Effector memory CD8-positive, alpha-beta T cell (primary cell): ENCODE results near the gene ALAS2.
"Not testable (repeated sequence)": the region's sequence is repeated elsewhere in the genome, so short reads cannot be mapped to it uniquely, and the experiment has no call there.

Source experiments
- ATAC-seq: fragments of 150-1000 bp; cut with Tn5 transposase; replicated peaks from 2 replicates; pipeline ENCODE4 v1.10.0; 2021; ENCODE audit warnings: mild to moderate bottlenecking, moderate library complexity
- DNase-seq, 3 experiments: peaks; one replicate each; pipeline ENCODE4 v3.0.0; 2021
- H3K27ac Mint-ChIP-seq, 2 donors: one replicate each; pipeline ENCODE4 v1.8.0; 2022; ENCODE audit warnings: mild to moderate bottlenecking in 2 of 2, mixed read lengths in 2 of 2, moderate library complexity in 2 of 2
- H3K27me3 Mint-ChIP-seq, 2 donors: one replicate each; pipeline ENCODE4 v1.8.0; 2022; ENCODE audit warnings: mixed read lengths in 2 of 2
- H3K36me3 Mint-ChIP-seq: one replicate; pipeline ENCODE4 v1.8.0; 2022; ENCODE audit warnings: mild to moderate bottlenecking, moderate library complexity, mixed read lengths; ENCODE audit not compliant: insufficient read depth
- H3K4me1 Mint-ChIP-seq, 2 donors: one replicate each; pipeline ENCODE4 v1.8.0; 2022; ENCODE audit warnings: low read depth in 2 of 2, mixed read lengths in 2 of 2
- H3K4me3 Mint-ChIP-seq, 2 donors: one replicate each; pipeline ENCODE4 v1.8.0; 2022; ENCODE audit warnings: mild to moderate bottlenecking in 2 of 2, mixed read lengths in 2 of 2, moderate library complexity in 2 of 2
- H3K9me3 Mint-ChIP-seq, 2 donors: one replicate each; pipeline ENCODE4 v1.8.0; 2022; ENCODE audit warnings: mixed read lengths in 2 of 2

ALAS2 gene

DNA sequence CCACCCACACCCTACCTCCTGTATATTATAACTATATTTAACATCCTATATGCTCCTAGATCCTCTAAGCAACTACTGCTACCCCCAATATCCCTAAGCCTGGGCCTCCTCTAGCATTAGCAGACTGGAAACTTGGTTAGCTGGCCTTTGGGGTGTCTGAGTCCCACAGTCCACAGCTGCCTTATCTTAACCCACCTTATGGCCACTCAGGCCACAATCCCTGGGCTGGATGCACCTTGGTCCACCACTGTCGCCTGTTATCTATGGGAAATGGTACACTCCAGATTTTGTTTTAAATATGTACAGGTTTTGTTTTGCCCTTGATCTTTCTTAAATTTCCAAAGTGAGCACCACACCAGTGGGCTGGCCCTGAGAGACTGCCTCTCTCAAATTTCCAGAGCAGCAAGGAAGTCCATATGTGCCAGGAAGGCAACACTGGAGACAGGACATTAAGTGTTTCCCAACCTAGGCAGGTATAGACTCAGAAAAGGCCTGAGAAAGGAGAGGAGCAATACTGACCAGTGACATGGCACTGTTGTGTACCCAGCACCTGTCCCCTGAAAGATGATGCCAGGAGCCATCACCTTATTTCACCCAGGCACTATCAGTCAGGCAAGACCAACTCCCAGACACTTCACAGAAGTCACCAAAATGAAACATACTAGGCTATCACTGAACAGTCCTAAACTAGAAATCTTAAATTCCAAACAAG, 37.7 kb downstream of the ALAS2 start:
- no peak for ATAC-seq

GRCh38 chrX:54991706-54992105, 39.1 kb downstream of the ALAS2 start:
- ATAC-seq (no peak), DNase-seq (no peak)
- Mint-ChIP-seq H3K4me1 (no peaks in the 10 kb centered on the region), H3K27me3 (no peaks in the 10 kb centered on the region), H3K9me3 (no peaks in the 10 kb centered on the region), H3K4me3 (no peak overlapping the region), H3K27ac (no peak overlapping the region), H3K36me3 (peaks cover 3% of the 10 kb centered on the region)

More for the DNA sequence above, 37.7 kb downstream of the ALAS2 start:
- no peak overlapping the region for H3K4me3 Mint-ChIP-seq
- H3K36me3 Mint-ChIP-seq = peaks cover 3% of the 10 kb centered on the region
- H3K9me3 Mint-ChIP-seq = no peaks in the 10 kb centered on the region
- no peak for DNase-seq
- H3K4me1 Mint-ChIP-seq = no peaks in the 10 kb centered on the region
- H3K27me3 Mint-ChIP-seq = no peaks in the 10 kb centered on the region
- no peak overlapping the region for H3K27ac Mint-ChIP-seq

DNA sequence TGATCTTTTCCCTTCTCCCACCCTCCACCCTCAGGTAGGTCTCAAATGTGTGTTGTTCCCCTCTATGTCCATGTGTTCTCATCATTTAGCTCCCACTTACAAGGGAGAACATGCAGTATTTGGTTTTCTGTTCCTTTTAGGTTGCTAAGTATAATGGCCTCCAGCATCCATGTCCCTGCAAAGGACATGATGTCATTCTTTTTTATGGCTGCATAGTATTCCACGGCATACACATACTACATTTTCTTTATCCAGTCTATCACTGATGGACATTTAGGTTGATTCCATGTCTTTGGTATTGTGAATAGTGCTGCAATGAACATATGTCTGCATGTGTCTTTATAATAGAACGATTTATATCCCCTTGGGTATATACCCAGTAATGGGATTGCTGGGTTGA, 47.5 kb downstream of the ALAS2 start:
- not testable (repeated sequence) for H3K4me3 Mint-ChIP-seq, H3K36me3 Mint-ChIP-seq, ATAC-seq, DNase-seq, H3K27ac Mint-ChIP-seq, H3K4me1 Mint-ChIP-seq, H3K27me3 Mint-ChIP-seq, H3K9me3 Mint-ChIP-seq

- Mint-ChIP-seq H3K4me1 (no peaks in the 10 kb centered on the region), H3K9me3 (no peaks in the 10 kb centered on the region), H3K27ac (no peak overlapping the region), H3K27me3 (no peaks in the 10 kb centered on the region), H3K4me3 (no peak overlapping the region), H3K36me3 (no peaks in the 10 kb centered on the region)
- no peak for DNase-seq
- ATAC-seq = no peak
These were observed 50.4 kb downstream of the ALAS2 start for GRCh38 chrX:54980334-54980733.

DNA sequence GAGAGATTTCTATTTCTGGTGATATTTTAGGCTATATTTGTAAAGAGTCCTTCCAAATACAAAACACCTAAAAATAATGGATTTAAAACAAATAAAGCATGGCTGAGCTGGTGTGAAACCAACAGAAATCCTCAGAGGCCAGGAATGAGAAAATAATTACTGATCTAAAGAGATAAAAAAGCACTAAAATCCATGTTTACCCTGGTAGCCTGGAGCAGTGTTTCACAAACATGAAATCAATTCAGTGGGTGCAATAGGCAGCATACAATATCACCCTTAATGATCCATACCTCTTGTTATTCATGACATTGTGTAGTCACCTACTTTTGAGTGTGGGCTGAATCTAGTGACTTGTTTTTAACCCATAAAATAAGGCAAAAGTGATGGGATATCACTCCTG, 51.3 kb downstream of the ALAS2 start:
- peaks cover 0 to 1% of the 10 kb centered on the region in 2 donors for H3K27me3 Mint-ChIP-seq
- H3K27ac Mint-ChIP-seq = no peak overlapping the region
- H3K9me3 Mint-ChIP-seq = no peaks in the 10 kb centered on the region
- ATAC-seq (no peak), DNase-seq (no peak)
- no peaks in the 10 kb centered on the region for H3K36me3 Mint-ChIP-seq
- H3K4me1 Mint-ChIP-seq = no peaks in the 10 kb centered on the region
- H3K4me3 Mint-ChIP-seq = no peak overlapping the region

GRCh38 chrX:54978448-54978847, 52.3 kb downstream of the ALAS2 start:
- DNase-seq = no peak

DNA sequence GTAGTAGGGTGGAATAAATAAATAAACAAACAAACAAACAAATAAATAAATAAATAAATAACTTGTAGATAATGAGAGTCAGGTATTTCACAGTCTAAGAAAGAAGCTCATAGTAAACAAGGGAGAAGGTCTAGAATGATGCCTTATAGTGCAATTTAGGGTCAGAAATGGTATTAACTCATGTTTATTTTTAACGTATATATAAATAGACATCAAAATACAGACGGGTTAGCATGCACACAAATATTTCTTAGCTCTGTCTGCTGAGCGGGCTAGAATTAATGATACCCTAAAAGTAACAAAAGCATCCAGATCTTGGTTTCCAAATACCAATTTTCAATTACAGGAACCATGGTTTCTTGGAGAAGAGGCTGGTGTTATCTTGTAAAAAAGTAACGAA, 53.4 kb downstream of the ALAS2 start:
- H3K9me3 Mint-ChIP-seq = no peaks in the 10 kb centered on the region
- no peaks in the 10 kb centered on the region for H3K4me1 Mint-ChIP-seq
- no peak for ATAC-seq
- no peak overlapping the region for H3K27ac Mint-ChIP-seq
- no peak overlapping the region for H3K4me3 Mint-ChIP-seq
- no peaks in the 10 kb centered on the region for H3K36me3 Mint-ChIP-seq
- H3K27me3 Mint-ChIP-seq = peaks cover 0 to 6% of the 10 kb centered on the region in 2 donors
- no peak for DNase-seq

More at GRCh38 chrX:54978448-54978847, 52.3 kb downstream of the ALAS2 start:
- Mint-ChIP-seq H3K27ac (no peak overlapping the region), H3K27me3 (peaks cover 0 to 6% of the 10 kb centered on the region in 2 donors), H3K4me3 (no peak overlapping the region), H3K9me3 (no peaks in the 10 kb centered on the region), H3K4me1 (no peaks in the 10 kb centered on the region), H3K36me3 (no peaks in the 10 kb centered on the region)
- ATAC-seq = no peak

DNA sequence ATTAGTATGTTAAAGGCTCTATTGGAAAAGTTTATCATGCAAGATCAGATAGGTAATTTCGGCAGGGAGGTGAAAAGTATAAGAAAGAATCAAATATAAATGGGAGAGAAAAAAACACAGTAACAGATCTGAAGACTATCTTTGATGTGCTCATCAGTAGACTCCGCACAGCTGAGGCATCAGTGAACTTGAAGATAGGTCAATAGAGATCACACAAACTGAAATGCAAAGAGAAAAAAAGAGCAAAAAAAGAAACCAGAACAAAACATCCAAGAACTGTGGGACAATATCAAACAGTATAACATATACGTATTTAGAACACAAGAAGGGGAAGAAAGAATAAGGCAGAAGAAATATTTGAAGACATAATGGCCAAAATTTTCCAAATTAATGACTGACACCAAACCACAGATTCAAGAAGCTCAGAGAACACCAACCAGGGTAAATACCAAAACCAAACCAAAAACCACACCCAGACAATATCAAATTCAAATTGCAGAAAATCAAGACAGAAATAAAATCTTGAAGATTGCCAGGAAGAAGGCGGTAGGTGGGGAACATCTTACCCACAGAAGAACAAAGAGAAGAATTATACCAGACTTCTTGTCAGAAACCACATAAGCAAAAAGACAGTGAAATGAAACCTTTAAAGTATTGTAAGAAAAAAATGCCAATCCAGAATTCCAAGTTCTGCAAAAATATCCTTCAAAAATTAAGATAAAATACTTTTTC, 65.8 kb downstream of the ALAS2 start:
- Mint-ChIP-seq H3K9me3 (no peaks in the 10 kb centered on the region), H3K27me3 (no peaks in the 10 kb centered on the region), H3K27ac (no peak overlapping the region), H3K4me3 (no peak overlapping the region), H3K4me1 (peaks cover 4 to 6% of the 10 kb centered on the region in 2 donors), H3K36me3 (peaks cover 4% of the 10 kb centered on the region)
- DNase-seq (no peak), ATAC-seq (no peak)

DNA sequence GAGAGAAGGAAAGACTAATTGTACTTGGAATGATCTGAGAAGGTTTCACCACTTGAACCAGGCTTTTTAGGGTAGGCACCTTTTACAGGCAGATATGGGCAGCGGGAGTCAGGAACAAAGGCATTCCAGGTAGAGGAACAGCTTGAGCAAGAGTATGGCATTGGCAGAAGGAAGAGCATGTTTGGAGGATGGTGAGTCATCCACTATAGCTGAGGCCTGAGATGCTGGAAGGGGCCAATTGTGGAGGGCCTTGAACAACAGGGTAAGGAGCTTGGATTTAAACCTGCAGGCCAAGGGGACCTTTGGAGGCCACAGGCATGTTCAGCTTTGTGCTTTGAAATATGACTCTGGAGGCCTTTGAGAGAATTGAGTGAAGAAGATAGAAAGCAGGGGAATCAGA, 69.0 kb downstream of the ALAS2 start:
- Mint-ChIP-seq H3K27ac (no peak overlapping the region), H3K4me3 (no peak overlapping the region), H3K27me3 (peaks cover 0 to 5% of the 10 kb centered on the region in 2 donors), H3K9me3 (no peaks in the 10 kb centered on the region), H3K36me3 (peaks cover 4% of the 10 kb centered on the region), H3K4me1 (peaks cover 4 to 6% of the 10 kb centered on the region in 2 donors)
- ATAC-seq (no peak), DNase-seq (no peak)
